Stimulated activated CD4-positive, alpha-beta T cell treated with anti-CD3 and anti-CD28 coated beads, Interleukin-1b, Interleukin-23, amount 100 ng/mL, for 24 hours (primary cell): ENCODE data around the gene NUB1.
A peak's percentile ranks its signal among the peaks of the same experiment; 100 is the strongest.
"Not testable (repeated sequence)": the region's sequence is repeated elsewhere in the genome, so short reads cannot be mapped to it uniquely, and the experiment has no call there.

Source experiments
- DNase-seq, 4 experiments: peaks; one replicate each; pipeline ENCODE4 v3.0.0-alpha.2; 2020; ENCODE audit warnings: low read depth in 4 of 4, low spot score in 1 of 4

NUB1 gene

GRCh38 chr7:151341357-151342101, at the start of gene NUB1:
Gene NUB1, plus strand, starts transcription at chr7:151341812. Its CDS starts 3,538 bp downstream, at chr7:151345350.
- peak; percentile 87 to 92 (median 88) for DNase-seq

GRCh38 chr7:151292850-151293249, 48.8 kb upstream of the NUB1 start:
- no peak for DNase-seq

- DNase-seq: no peak
These were observed 45.2 kb upstream of the NUB1 start for GRCh38 chr7:151296202-151296992.

GRCh38 chr7:151298765-151299164, 42.8 kb upstream of the NUB1 start:
- DNase-seq: no peak

GRCh38 chr7:151299530-151299929, 42.1 kb upstream of the NUB1 start:
- no peak for DNase-seq

GRCh38 chr7:151299940-151300645, 41.5 kb upstream of the NUB1 start:
- no peak for DNase-seq

GRCh38 chr7:151301471-151302462, 39.8 kb upstream of the NUB1 start:
- DNase-seq: no peak

GRCh38 chr7:151304251-151304650, 37.4 kb upstream of the NUB1 start:
- DNase-seq: not testable (repeated sequence)

- no peak for DNase-seq
These were observed 36.8 kb upstream of the NUB1 start for GRCh38 chr7:151304856-151305255.

GRCh38 chr7:151306374-151306773, 35.2 kb upstream of the NUB1 start:
- DNase-seq: no peak

GRCh38 chr7:151306860-151307259, 34.8 kb upstream of the NUB1 start:
- DNase-seq: no peak

- no peak for DNase-seq
These were observed 34.1 kb upstream of the NUB1 start for GRCh38 chr7:151307536-151307935.

GRCh38 chr7:151308256-151308655, 33.4 kb upstream of the NUB1 start:
- DNase-seq: no peak

- no peak for DNase-seq
These were observed 32.8 kb upstream of the NUB1 start for GRCh38 chr7:151308791-151309190.

- DNase-seq: no peak
These were observed 32.3 kb upstream of the NUB1 start for GRCh38 chr7:151309311-151309710.

GRCh38 chr7:151310578-151310977, 31.0 kb upstream of the NUB1 start:
- no peak for DNase-seq

GRCh38 chr7:151311294-151311864, 30.2 kb upstream of the NUB1 start:
- DNase-seq: no peak

GRCh38 chr7:151312356-151312755, 29.3 kb upstream of the NUB1 start:
- no peak for DNase-seq

GRCh38 chr7:151312831-151313809, 28.5 kb upstream of the NUB1 start:
- no peak for DNase-seq
